Stomach (tissue), 4 donors: ENCODE data around the gene MYEOV.

Experiments
- CTCF ChIP-seq, 7 experiments: fragments of 450-650 bp in 4 of 7; fragments of 200-600 bp in 3 of 7; sonication (generic) in 3 of 7; IDR thresholded peaks; one replicate each; pipeline ENCODE4 v1.5.1; 2016 to 2019; ENCODE audit warnings: antibody characterized with exemption in 7 of 7, control low read depth in 2 of 7, mild to moderate bottlenecking in 1 of 7
- POLR2A ChIP-seq, 4 donors: fragments of 450-650 bp; IDR thresholded peaks; one replicate each; pipeline ENCODE4 v1.6.1; 2016; ENCODE audit warnings: antibody characterized with exemption in 4 of 4, control low read depth in 2 of 4, mild to moderate bottlenecking in 1 of 4, moderate library complexity in 1 of 4
- POLR2AphosphoS5 ChIP-seq, 3 donors: sonication (generic); formaldehyde crosslinking; IDR thresholded peaks; one replicate each; pipeline ENCODE4 v1.6.1; 2016; ENCODE audit warnings: antibody characterized with exemption in 3 of 3

GRCh38 chr11:69280451-69280850 lies 13.5 kb upstream of the MYEOV start:
- TF ChIP-seq POLR2A (IDR thresholded peaks at IDR 0.05) (no peak), POLR2AphosphoS5 (IDR thresholded peaks at IDR 0.05) (no peak), CTCF (IDR thresholded peaks at IDR 0.05) (no peak)
